HG02763 (cell line): ENCODE results near the gene NAPG.
"Not testable (repeated sequence)": the region's sequence is repeated elsewhere in the genome, so short reads cannot be mapped to it uniquely, and the experiment has no call there.

Source experiments
- ATAC-seq: cut with Tn5 transposase; IDR thresholded peaks from one replicate; pipeline ENCODE4 v1.9.1; 2021; ENCODE audit warnings: mild to moderate bottlenecking, moderate library complexity; ENCODE audit not compliant: unreplicated experiment

NAPG gene

DNA sequence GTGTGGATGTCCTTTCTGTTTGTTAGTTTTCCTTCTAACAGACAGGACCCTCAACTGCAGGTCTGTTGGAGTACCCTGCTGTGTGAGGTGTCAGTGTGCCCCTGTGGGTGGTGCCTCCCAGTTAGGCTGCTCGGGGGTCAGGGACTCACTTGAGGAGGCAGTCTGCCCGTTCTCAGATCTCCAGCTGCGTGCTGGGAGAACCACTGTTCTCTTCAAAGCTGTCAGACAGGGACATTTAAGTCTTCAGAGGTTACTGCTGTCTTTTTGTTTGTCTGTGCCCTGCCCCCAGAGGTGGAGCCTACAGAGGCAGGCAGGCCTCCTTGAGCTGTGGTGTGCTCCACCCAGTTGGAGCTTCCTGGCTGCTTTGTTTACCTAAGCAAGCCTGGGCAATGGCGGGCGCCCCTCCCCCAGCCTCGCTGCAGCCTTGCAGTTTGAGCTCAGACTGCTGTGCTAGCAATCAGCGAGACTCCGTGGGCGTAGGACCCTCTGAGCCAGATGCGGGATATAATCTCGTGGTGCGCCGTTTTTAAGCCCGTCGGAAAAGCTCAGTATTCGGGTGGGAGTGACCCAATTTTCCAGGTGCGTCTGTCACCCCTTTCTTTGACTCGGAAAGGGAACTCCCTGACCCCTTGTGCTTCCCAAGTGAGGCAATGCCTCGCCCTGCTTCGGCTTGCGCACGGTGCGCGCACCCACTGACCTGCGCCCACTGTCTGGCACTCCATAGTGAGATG, 52.2 kb downstream of the NAPG start:
- ATAC-seq: not testable (repeated sequence)

DNA sequence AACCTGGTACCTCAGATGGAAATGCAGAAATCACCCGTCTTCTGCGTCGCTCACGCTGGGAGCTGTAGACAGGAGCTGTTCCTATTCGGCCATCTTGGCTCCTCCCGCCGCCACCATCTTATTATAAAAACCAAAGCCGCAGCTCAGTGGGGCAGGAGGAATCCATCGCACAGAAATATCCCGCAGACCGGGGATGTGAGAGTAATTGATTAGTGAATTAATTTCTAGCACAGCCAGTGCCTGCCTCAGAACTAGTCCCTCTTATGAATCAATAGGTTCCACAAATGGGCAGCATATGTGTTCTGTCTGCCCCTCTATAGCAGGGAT, 52.7 kb downstream of the NAPG start:
- not testable (repeated sequence) for ATAC-seq

DNA sequence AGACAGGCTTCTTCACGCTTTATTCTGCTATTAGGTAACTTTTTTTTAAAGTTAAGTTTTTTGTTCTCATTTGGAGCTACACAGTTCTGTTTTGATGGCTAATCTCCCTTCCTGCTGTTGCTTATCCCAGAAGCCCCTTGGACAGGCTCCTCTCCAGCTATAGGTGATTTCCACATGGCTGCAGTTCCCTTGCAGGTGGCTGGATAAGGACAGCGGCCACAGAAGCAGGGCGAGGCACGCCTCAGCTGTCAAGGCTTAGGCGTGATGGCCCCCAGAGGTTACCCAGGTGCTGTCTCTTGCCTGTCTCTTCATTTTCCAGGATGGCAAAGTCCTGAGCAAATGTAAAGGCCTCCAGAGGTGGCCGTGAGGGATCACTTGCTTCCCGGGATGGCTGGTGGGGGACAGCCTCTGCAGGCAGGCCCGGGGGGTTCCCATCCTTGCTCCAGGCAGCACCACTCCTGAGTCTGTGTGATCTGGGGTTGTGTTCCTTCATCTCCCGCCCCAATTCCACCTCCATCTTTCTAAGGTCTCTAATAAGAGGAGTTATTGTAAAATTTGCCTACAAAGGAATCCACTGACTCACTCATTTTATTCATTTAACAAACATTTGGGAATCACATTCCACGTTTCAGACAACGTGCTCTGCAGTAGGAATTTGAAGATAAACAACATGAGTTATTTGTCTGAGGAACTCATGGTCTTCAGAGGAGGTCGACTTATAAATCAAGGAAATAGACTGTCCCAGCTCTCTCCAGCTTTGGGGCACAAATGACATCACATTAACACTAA, 53.4 kb downstream of the NAPG start:
- ATAC-seq: no peak

DNA sequence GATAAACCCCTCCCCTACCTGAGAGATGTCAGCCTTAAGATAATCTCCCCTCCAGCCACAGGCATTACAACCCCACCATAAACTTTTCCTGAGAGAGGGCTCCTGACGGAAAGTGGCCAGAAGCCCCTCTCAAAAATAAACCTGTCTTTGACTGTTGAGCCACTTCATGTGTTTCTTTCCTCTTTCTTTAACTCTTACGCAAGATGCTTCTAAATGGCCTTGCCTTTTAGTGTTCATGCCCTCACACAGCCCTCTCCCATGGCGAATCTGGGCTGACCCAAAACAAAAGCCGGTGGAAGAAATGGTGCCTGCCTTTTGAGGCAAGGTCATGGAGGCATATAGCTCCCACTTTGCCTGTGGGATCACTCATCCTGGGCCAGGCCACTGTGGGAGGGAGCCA, 54.4 kb downstream of the NAPG start:
- no peak for ATAC-seq

DNA sequence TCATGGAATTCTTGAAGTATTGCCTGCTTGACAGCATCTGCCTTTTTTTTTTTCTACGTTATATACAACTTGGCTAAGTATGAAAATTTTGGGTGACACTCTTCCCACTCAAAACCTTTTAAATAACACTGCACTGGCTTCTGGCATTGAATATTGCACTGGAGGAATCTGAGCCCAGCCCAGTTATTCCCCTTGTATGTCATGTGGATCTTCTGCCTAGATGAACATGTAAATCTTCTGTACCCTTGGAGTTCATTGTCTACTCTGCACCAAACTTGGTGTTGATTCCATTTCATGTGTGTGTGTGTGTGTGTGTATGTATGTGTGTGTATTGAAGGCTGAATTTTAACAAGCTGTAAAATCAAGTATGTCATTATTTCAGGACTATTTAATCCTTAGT, 59.4 kb downstream of the NAPG start:
- no peak for ATAC-seq

DNA sequence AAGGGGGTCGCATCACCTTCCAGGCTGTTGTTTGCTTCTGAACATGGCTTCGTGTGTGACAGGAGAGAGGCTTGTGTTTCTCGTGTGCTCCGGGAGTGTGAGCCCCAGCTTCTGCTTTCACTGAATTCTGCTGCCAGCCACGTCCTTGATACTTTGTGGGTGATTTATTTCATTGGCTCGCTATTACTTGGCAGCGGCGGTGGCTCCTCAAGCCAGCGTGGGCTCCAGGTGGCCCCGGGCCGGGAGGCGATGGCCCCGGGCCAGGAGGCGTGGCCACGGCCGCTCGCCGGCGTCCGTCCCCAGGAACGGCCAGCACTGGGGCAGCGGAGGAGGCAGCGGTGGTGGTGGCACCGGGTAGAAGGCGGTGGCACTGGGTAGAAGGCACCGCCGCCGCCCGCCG, 63.1 kb downstream of the NAPG start:
- no peak for ATAC-seq

DNA sequence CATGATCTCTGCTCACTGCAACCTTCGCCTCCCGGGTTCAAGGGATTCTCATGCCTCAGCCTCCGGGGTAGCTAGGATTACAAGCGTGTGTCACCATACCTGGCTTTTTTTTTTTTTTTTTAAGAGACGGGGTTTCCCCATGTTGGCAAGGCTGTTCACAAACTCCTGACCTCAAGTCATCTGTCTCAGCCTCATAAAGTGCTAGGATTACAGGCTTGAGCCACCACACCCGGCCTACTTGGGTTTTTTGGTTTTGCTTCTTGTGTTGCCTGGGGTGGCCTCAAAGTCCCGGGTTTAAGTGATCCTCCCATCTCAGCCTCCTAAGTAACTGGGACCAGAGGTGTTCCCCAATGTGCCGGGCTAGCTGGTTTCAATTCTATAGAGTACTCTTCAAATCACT, 64.6 kb downstream of the NAPG start:
- no peak for ATAC-seq

DNA sequence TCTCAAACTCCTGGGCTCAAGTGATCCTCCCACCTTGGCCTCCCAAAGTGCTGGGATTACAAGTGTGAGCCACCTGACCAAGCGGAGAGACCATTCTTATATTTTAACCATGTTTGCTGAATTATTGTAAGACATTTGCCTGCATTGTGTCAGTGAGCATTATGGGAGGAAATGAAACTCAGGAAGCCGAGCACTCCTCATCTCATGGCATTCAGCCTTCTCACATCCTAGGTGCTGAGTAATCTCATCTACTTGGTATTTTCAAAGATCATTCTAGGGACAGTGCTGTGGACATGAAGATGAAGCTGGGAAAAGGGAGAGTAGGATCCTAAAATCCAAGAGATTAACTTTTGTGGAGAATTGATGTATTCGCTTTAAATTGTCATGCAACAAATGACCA, 66.1 kb downstream of the NAPG start:
- ATAC-seq: no peak

DNA sequence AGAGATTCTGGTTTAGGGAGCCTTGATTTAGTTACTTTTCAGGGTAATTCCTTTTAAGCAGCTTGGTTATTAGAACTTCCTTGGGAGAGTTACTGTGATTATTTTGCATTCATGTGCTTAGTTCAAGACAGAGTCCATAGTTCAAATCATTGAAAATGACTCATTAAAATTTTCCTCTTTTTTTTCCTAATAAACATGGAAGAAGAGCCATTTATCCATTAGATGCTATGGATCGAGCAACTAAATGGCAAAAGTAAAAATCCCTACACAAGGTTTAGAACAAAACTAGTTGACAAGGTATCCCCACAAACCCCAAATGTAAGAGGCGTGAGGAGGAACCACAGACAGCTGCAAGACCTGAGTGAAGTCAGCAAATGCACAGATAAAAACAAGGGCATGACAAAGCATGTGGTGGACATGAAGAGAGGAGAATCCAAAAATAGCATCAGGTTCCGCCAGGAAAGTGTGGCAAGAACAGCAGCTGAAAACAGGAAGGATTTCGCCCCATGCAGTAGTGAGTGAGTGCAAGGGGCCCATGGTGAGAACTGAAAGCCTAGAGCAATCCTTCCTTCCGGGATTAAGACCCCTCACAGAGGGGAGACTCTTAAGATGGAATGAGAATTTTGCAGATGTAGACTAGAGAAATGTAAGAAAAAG, 67.7 kb downstream of the NAPG start:
- ATAC-seq: not testable (repeated sequence)

DNA sequence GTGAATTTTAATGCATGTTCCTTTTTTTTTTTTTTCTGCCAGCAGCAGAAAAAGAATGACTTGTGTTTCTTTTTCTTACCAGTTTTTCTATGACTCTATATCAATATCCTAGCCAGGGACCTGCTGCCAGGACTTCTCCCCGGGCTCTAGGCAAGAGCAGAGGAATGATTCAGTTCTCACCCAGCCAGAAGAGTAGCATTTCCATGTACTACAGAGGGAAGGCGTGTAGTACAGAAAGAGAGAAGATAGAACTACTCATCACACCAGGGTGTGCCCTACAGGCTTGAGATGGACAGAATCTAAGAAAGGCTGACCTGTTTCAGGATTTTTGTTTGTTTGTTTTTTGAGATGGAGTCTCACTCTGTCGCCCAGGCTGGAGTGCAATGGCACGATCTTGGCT, 70.1 kb downstream of the NAPG start:
- not testable (repeated sequence) for ATAC-seq

DNA sequence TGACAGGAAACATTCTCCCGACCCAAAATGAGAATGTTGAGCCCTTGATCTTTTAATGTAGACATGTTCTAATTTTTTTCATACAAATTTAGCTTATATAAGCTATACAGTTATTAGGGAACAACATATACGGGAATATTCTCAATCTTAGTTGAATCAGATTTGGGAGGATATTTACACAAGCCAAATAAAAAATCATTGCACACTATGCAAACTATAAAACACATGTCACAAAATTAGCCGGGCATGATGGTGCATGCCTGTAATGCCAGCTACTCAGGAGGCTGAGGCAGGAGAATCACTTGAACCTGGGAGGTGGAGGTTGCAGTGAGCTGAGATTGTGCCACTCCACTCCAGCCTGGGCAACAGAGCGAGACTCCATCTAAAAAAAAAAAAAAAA, 71.9 kb downstream of the NAPG start:
- ATAC-seq: not testable (repeated sequence)

DNA sequence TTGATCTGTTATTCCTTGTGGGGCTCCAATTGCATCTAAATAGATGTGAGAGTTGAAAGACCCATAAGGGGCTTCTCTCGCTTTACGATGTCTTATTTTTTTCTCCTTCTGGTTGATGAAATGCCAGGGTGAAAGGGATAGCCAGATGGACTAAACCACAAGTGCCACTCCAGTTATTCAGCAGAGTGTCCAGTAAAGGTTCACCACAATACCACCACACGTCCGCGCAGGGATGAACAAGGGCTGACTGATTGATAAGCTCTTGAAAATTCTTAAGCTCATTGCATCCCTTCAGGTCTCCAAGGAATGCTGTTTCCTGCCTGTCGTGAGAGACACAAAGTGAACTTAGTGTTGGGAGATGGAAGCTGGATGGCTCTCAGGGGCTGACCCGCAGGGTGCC, 74.9 kb downstream of the NAPG start:
- not testable (repeated sequence) for ATAC-seq
